ENCODE results near the gene ITGAD.

The ITGAD gene

GRCh38 chr16:31459687-31460581 lies 66.8 kb downstream of the ITGAD start:
- peak; percentile 100 for DNase-seq (ENCODE audit: low read depth)

GRCh38 chr16:31460582-31461002 lies 67.5 kb downstream of the ITGAD start:
- no peak for DNase-seq (ENCODE audit: low read depth)

DNA sequence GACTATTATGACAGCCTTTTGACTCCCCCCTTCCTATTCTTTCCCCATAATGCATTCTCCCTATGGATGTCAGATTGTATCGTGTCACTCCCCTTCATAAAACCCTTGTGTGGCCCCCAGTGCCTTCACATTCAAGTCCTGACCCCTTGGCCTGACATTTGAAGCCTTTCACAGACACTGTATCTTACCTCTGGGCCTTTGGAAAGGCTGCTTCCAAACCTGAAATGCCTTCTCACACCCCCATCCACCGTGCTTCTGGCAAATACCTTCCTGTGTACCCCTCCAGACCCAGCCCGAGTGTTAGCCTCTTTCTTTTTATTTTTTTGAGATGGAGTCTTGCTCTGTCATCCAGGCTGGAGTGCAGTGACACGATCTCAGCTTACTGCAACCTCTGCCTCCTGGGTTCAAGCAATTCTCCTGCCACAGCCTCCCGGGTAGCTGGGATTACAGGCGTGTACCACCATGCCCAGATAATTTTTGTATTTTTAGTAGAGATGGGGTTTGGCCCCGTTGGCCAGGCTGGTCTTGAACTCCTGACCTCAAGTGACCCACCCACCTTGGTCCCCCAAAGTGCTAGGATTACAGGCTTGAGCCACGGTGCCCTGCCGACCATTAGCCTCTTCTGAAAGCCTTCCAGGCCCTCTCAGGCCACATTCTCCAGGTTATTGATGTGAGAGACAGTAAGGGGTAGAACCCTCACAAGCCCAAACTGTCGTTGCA lies 68.2 kb downstream of the ITGAD start:
- no peak for DNase-seq (ENCODE audit: low read depth)

DNA sequence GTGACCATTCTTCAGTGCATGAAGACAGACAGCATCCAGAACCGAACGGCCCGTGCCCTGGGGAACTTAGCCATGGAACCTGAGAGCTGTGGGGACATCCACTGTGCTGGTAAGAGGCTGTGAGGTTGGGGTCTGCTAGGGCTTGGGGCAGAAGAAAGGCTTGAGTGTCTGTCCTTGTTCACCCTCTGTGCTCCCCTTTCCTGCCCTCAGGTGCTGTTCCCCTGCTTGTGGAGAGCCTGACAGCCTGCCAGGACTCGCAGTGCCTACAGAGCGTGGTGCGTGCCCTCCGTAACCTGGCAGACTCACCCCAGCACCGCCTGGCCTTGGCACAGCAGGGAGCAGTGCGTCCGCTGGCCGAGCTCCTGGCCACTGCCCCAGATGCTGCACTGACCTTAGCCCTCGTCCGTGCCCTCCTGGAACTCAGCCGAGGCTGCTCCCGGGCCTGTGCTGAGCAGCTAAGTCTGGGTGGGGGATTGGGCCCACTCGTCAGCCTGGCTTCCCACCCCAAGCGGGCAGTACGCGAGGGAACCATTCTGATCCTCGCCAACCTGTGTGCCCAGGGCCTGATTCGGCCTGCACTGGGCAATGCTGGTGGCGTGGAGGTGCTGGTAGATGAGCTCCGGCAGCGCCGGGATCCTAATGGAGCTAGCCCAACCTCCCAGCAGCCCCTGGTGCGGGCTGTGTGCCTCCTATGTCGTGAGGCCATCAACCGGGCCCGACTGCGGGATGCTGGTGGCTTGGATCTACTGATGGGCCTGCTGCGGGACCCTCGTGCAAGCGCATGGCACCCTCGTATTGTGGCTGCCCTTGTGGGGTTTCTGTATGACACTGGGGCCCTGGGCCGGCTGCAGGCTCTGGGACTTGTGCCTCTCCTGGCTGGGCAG lies 69.0 kb downstream of the ITGAD start:
- DNase-seq (ENCODE audit: low read depth) = no peak

DNA sequence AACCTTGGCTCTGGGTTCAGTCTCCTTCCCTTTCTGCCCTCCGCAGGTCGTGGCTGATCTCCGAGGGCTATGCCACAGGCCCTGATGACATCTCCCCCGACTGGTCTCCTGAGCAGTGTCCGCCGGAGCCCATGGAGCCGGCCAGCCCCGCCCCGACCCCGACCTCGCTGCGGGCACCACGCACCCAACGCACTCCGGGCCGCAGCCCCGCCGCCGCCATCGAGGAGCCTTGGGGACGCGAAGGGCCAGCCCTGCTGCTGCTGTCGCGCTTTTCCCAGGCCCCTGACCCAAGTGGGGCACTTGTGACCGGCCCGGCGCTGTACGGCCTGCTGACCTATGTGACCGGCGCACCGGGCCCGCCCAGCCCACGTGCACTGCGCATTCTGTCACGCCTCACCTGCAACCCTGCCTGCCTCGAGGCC lies 71.2 kb downstream of the ITGAD start:
- DNase-seq (ENCODE audit: low read depth) = no peak

- no peak for DNase-seq (ENCODE audit: low read depth)
These were observed 71.7 kb downstream of the ITGAD start for GRCh38 chr16:31464781-31465260.

DNA sequence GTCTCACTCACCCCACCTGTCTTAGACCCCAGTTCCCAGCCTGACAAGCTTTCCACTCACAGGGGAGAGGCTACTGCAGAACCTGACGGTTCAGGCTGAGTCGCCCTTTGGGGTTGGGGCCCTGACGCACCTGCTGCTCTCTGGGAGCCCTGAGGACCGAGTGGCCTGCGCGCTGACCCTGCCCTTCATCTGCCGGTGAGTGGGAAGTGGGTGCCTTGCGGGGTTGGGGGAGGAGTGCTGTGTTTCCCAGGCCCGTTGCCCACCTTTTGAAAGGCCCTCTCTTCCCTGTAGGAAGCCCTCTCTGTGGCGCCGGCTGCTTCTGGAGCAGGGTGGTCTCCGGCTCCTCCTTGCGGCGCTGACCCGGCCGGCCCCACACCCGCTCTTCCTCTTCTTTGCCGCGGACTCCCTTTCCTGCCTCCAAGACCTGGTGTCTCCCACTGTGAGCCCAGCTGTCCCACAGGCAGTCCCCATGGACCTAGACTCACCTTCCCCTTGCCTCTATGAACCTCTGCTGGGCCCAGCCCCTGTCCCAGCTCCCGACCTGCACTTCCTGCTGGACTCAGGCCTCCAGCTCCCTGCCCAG lies 72.7 kb downstream of the ITGAD start:
- no peak for DNase-seq (ENCODE audit: low read depth)

DNA sequence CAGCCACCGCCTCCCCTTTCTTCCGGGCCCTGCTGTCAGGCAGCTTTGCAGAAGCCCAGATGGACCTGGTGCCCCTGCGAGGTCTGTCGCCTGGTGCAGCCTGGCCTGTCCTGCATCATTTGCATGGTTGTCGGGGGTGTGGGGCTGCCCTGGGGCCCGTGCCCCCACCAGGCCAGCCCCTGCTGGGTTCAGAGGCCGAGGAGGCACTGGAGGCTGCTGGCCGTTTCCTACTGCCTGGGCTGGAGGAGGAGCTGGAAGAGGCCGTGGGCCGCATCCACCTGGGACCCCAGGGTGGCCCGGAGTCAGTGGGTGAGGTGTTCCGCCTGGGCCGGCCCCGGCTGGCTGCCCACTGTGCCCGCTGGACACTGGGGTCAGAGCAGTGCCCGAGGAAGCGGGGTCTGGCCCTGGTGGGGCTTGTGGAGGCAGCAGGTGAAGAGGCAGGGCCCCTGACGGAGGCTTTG lies 73.3 kb downstream of the ITGAD start:
- no peak for DNase-seq (ENCODE audit: low read depth)

DNA sequence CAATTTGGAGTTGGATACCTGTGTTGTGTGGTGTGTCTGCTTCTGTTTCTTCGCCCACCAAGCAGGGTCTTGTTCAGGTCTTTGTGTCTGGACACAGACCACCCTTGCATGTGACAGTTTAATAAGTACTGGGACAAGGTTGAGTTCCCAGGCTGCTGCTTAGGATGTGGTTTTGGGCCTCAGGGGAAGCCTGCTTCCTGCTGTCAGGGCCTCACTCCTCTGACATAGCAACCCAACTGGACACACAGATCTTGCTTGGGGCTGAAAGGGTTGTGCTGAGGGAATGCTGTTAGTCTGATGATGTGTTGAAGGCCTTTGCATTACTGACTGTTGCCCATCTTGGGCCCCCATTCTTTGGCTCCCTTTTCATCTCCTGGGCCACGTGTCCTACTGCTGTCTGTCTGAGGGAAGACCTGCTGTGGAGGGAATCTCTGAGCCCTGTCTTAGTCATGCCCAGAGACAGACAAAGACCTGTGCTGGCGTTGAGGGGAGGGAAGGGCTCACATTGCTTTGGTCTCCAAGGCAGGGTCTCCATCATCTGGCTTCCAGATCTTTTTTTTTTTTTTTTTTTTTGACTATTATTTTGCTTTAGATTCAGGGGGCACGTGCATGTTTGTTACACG lies 74.1 kb downstream of the ITGAD start:
- no peak for DNase-seq (ENCODE audit: low read depth)

DNA sequence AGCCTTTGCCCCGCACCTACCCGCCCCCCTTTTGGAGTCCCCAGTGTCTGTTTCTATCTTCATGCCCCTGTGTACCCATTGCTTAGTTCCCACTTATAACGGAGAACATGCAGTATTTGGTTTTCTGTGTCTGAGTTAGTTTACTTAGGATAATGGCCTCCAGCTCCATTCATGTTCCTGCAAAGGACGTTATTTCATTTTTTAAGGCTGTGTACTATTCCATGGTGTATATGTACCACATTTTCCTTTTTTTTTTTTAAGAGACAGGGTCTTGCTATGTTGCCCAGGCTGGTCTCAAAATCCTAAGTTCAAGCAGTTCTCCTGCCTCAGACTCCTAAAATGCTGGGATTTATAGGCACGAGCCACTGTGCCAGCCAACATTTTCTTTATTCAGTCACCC lies 74.7 kb downstream of the ITGAD start:
- DNase-seq (ENCODE audit: low read depth) = no peak

DNA sequence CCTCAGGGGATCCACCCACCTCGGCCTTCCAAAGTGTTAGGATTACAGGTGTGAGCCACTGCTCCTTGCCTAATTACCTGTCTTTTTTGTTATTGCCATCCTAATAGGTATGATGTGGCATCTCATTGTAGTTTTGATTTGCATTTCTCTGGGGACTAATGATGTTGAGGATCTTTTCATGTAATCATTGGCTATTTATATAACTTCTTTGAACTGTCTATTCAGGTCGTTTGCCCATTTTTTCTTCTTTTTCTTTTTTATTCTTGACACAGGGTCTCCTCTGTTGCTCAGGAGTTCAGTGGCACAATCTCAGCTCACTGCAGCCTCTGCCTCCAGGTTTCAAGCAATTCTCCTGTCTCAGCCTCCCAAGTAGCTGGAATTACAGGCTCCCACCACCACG lies 77.5 kb downstream of the ITGAD start:
- DNase-seq (ENCODE audit: low read depth) = no peak

DNA sequence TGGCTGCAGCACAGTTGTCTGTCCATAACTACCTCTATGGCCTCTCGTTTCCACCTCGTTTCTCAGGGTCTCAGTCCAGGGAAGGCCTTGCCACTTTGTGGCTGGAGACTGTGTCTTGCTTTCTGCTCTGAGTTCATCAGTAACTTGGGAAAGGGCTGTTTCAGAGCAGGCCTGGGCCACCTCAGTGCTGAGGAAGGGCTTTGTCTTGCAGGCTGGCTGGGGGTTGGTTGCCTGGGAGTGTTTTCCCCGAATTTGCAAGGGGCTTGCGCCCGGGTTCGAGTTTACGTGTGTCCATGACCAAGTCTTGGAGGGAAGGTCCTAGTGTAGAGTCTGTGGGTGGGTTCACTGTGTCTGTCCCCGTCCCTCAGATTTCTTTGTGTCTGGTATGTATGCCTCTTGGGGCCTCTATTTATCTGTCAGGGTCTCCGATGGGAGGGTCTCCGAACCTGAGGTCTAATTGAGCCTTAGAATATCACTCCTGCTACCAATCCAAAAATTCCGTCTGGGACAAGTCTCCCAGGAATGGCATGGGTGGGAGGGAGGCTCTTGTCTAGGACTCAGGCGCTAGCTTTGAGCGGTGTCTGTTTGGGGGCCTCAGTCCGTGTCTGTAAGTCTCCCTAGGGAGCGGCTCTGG lies 78.2 kb downstream of the ITGAD start:
- no peak for DNase-seq (ENCODE audit: low read depth)

DNA sequence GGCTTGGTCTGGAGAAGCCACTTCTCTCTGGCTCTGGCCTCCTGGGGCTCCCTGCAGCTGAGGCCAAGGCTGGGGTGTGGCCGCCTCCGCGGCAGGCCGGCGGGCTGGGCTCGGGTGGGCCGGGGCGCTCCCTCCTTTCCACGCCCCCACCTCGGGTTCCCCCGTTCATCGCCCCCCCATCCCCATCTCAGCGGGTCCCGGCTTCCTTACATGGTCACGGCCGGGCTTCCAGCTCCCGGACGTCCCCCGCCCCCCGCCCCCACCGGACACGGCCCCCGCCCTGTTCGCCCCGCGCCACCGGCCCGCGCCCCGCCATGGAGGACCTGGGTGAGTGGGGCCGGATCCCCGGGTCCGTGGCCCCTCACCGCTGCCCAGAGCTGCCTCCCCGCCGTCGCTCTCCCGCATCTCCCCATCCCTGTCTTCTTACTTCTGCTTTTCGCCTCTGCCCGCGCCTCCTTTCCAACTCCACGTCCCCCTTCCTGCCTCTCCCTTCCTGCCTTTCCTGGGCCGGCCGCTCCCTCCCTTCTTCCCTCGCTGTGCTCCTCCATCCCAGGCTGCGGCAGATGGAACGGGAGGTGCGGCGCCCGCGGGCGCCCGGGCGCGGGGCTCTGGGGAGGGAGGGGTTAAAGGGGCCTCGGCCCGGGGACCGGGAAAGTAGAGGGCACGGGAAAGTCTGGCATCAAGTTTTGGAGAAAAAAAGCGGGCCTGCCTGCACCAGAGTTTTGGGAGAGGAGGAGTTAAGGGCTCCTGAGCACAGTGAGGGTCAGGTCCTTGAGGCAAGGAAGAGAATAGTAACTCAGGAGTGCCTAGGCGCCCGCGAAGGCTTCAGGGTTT lies 79.0 kb downstream of the ITGAD start, which contains the start of gene TGFB1I1:
Gene TGFB1I1 (plus strand): TSS at position 278 of the 834 bp plus-strand sequence. CDS start 37 bp downstream, at position 315.
- DNase-seq (ENCODE audit: low read depth) = no peak

DNA sequence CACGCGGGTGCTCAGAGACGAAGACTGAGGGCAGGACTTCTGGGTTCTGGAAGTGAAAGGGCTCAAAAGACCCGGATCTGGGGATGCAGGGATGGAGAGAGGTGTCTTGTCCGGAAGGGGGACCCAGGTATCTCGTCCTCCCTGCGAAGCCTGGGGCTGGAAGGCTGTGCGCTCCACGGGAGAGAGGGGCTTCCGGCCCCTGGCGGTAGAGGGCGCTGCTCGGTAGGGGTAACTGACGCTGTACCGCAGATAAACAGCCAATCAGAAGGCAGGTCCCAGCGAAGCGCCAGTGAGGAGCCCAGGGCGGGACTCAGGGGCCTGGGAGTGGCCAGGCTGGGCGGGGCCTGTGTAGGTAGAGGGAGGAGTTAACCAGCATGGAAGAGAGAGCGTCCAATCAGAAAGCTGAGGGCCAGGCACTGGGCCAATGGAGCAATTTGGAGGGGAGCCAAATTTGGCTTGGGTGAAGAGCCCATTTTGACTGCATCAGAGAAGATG lies 79.6 kb downstream of the ITGAD start:
- DNase-seq (ENCODE audit: low read depth) = no peak

GRCh38 chr16:31473264-31473984 lies 80.3 kb downstream of the ITGAD start:
- DNase-seq (ENCODE audit: low read depth) = no peak

DNA sequence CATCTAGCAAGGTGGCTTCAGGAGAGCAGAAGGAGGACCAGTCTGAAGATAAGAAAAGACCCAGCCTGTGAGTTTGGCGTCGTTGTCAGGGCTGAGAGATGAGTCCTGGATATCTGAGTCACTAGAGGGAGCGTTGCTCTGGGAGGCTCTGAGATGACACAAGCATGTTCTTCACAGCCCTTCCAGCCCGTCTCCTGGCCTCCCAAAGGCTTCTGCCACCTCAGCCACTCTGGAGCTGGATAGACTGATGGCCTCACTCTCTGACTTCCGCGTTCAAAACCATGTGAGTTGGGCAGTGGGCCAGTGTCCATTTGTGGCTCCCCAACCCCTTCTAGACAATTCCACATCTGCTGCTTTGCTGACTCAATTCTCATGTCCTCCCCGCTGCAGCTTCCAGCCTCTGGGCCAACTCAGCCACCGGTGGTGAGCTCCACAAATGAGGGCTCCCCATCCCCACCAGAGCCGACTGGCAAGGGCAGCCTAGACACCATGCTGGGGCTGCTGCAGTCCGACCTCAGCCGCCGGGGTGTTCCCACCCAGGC lies 81.1 kb downstream of the ITGAD start:
- no peak for DNase-seq (ENCODE audit: low read depth)

- no peak for DNase-seq (ENCODE audit: low read depth)
These were observed 81.9 kb downstream of the ITGAD start for GRCh38 chr16:31474773-31475738.

Measured in activated T-helper 9 cell treated with anti-CD3 and anti-CD28 coated beads, Interleukin-2, amount 50 U/mL, for 16 hours (primary cell).